Prostate gland (tissue), 2 donors: ENCODE results near the gene NPR1. TPM values are rescaled to one million over a fixed set of nuclear protein-coding genes. Genes with fewer than 3 reads are reported as not detected.
"Not testable (repeated sequence)": the region's sequence is repeated elsewhere in the genome, so short reads cannot be mapped to it uniquely, and the experiment has no call there.

Experiments used
- DNase-seq: peaks from one replicate; pipeline ENCODE4 v3.0.0-alpha.2; 2019; ENCODE audit warnings: low spot score
- H3K27ac ChIP-seq, 2 donors: fragments of 200-600 bp; sonication (generic); 2 replicates each; pipeline ENCODE4 v1.5.1; 2017 to 2019
- H3K27me3 ChIP-seq: fragments of 200-600 bp; sonication (generic); replicated peaks from 2 replicates; pipeline ENCODE4 v1.5.1; 2019; ENCODE audit not compliant: insufficient read depth
- H3K36me3 ChIP-seq, 2 donors: fragments of 200-600 bp; sonication (generic); 1 replicate in 1 of 2; 2 replicates in 1 of 2; pipeline versions ENCODE4 v1.5.1 to v1.8.1; 2017 to 2019
- H3K4me1 ChIP-seq: fragments of 200-600 bp; sonication (generic); replicated peaks from 2 replicates; pipeline ENCODE4 v1.5.1; 2019
- H3K4me3 ChIP-seq, 2 donors: fragments of 200-600 bp; sonication (generic); 2 replicates each; pipeline ENCODE4 v1.5.1; 2017 to 2019
- H3K9me3 ChIP-seq: fragments of 200-600 bp; sonication (generic); 2 replicates; pipeline ENCODE4 v1.5.1; 2017
- CTCF ChIP-seq, 4 experiments: fragments of 200-600 bp in 2 of 4; fragments of 450-650 bp in 2 of 4; sonication (generic) in 2 of 4; IDR thresholded peaks; 1 replicate in 3 of 4; 2 replicates in 1 of 4; pipeline ENCODE4 v1.5.1; 2016 to 2019; ENCODE audit warnings: antibody characterized with exemption in 4 of 4, mild to moderate bottlenecking in 2 of 4, moderate library complexity in 2 of 4
- POLR2A ChIP-seq: fragments of 450-650 bp; IDR thresholded peaks from one replicate; pipeline ENCODE4 v1.6.1; 2016; ENCODE audit warnings: antibody characterized with exemption, mild to moderate bottlenecking
- POLR2AphosphoS5 ChIP-seq: sonication (generic); formaldehyde crosslinking; IDR thresholded peaks from one replicate; pipeline ENCODE4 v1.6.1; 2017; ENCODE audit warnings: antibody characterized with exemption
- WGBS: methylation state at CpG from one replicate; pipeline ENCODE4 v1.1.5; 2018; 5-methylcytosine and 5-hydroxymethylcytosine counted together
- intact Hi-C: fragments of 100-400 bp; cut with DNase I; formaldehyde crosslinking; loops from one replicate; pipeline ENCODE4 v1.14.2; 2022
- total RNA-seq, 2 donors: library from RNA; depleted of rRNA; stranded (reverse); fragments of >200 nt; gene quantifications; one replicate each; pipeline ENCODE4 v1.1.0, GENCODE V29; 2016

Gene NPR1
- total RNA-seq, 2 donors from 2014 or later, result 2.9 to 6.0 TPM

GRCh38 chr1:153659656-153660055, 18.8 kb upstream of the NPR1 start:
- peaks cover 0 to 11% of the 10 kb centered on the region in 2 donors for H3K36me3 ChIP-seq
- 77% methylated on average over 9 of the region's 9 CpGs for WGBS
- no peak for TF ChIP-seq CTCF (IDR thresholded peaks at IDR 0.05)
- TF ChIP-seq POLR2AphosphoS5, result no peak
- peak overlapping the region in 1 of 2 donors; percentile 67 for H3K4me3 ChIP-seq
- peak overlapping the region in 1 of 2 donors; percentile 96 for H3K27ac ChIP-seq
- no peaks in the 10 kb centered on the region for H3K27me3 ChIP-seq
- H3K4me1 ChIP-seq, result no peaks in the 10 kb centered on the region
- no peaks in the 10 kb centered on the region for H3K9me3 ChIP-seq
- no peak for DNase-seq
- intact Hi-C loops, result loop anchor here (2.0 kb wide), 1 partner anchor 25 kb away; the partner anchor contains the start of gene CHTOP

- Histone ChIP-seq H3K4me3 (no peak overlapping the region), H3K27ac (no peak overlapping the region), H3K4me1 (no peaks in the 10 kb centered on the region), H3K9me3 (no peaks in the 10 kb centered on the region), H3K27me3 (no peaks in the 10 kb centered on the region), H3K36me3 (peaks cover 4 to 15% of the 10 kb centered on the region in 2 donors)
- 52% methylated on average over 9 of the region's 9 CpGs for WGBS
- no peak for DNase-seq
- TF ChIP-seq POLR2AphosphoS5, result no peak
- intact Hi-C loops, result no loop called here
Observed at GRCh38 chr1:153661111-153661708, 17.3 kb upstream of the NPR1 start.

- no peak for DNase-seq
- Histone ChIP-seq H3K4me3 (no peak overlapping the region), H3K9me3 (no peaks in the 10 kb centered on the region), H3K36me3 (peaks cover 4 to 20% of the 10 kb centered on the region in 2 donors), H3K27me3 (no peaks in the 10 kb centered on the region), H3K27ac (no peak overlapping the region), H3K4me1 (no peaks in the 10 kb centered on the region)
- no peak for TF ChIP-seq POLR2A
- TF ChIP-seq CTCF (IDR thresholded peaks at IDR 0.05), result no peak
- no peak for TF ChIP-seq POLR2AphosphoS5
- WGBS, result 50% methylated on average over 2 of the region's 2 CpGs
- intact Hi-C loops, result no loop called here
Observed at GRCh38 chr1:153662269-153662668, 16.2 kb upstream of the NPR1 start.

- no peaks in the 10 kb centered on the region for H3K27me3 ChIP-seq
- DNase-seq, result no peak
- H3K36me3 ChIP-seq, result peaks cover 8 to 24% of the 10 kb centered on the region in 2 donors
- intact Hi-C loops, result no loop called here
- TF ChIP-seq CTCF (IDR thresholded peaks at IDR 0.05) (no peak), POLR2AphosphoS5 (no peak), POLR2A (no peak)
- no peak overlapping the region for H3K27ac ChIP-seq
- no peaks in the 10 kb centered on the region for H3K9me3 ChIP-seq
- WGBS, result 79% methylated on average over 5 of the region's 5 CpGs
- H3K4me1 ChIP-seq, result no peaks in the 10 kb centered on the region
- H3K4me3 ChIP-seq, result no peak overlapping the region
Observed at GRCh38 chr1:153663211-153663610, 15.3 kb upstream of the NPR1 start.

GRCh38 chr1:153667439-153667838, 11.0 kb upstream of the NPR1 start:
- Histone ChIP-seq H3K27me3 (no peaks in the 10 kb centered on the region), H3K36me3 (peaks cover 8 to 20% of the 10 kb centered on the region in 2 donors), H3K4me1 (peaks cover 8% of the 10 kb centered on the region), H3K4me3 (no peak overlapping the region), H3K27ac (no peak overlapping the region), H3K9me3 (no peaks in the 10 kb centered on the region)
- intact Hi-C loops, result no loop called here
- WGBS, result 81% methylated on average over 4 of the region's 4 CpGs
- no peak for DNase-seq
- TF ChIP-seq CTCF (IDR thresholded peaks at IDR 0.05), result no peak
- TF ChIP-seq POLR2AphosphoS5, result no peak
- TF ChIP-seq POLR2A, result no peak

- intact Hi-C loops, H3K4me3 ChIP-seq, DNase-seq, H3K27ac ChIP-seq, H3K9me3 ChIP-seq, H3K27me3 ChIP-seq, H3K4me1 ChIP-seq: not testable (repeated sequence)
- peaks cover 8 to 18% of the 10 kb centered on the region in 2 donors for H3K36me3 ChIP-seq
- WGBS, result 95% methylated on average over 8 of the region's 8 CpGs
Observed at GRCh38 chr1:153668672-153669071, 9.8 kb upstream of the NPR1 start.
